CD14-positive monocyte (primary cell): Measurements from ENCODE around the gene SMIM28. TPM values are rescaled to one million over a fixed set of nuclear protein-coding genes. Genes with fewer than 3 reads are reported as not detected.

ENCODE experiments used
- DNase-seq, 3 donors: peaks; one replicate each; pipeline ENCODE4 v3.0.0-alpha.2; 2011 to 2022
- H2AFZ ChIP-seq: 2 replicates; pipeline ENCODE4 v1.6.0; 2012; ENCODE audit warnings: mild to moderate bottlenecking, low read depth, low read length, inconsistent platforms; ENCODE audit not compliant: insufficient read depth, poor library complexity, severe bottlenecking
- H3K27ac ChIP-seq, 2 donors: 1 replicate in 1 of 2; 2 replicates in 1 of 2; pipeline ENCODE4 v1.5.1; 2012 to 2013; ENCODE audit warnings: low read length in 2 of 2, control low read depth in 1 of 2, inconsistent platforms in 1 of 2, low read depth in 1 of 2, mild to moderate bottlenecking in 1 of 2
- H3K27me3 ChIP-seq, 2 donors: one replicate each; pipeline versions ENCODE4 v1.6.0 to v1.6.1; 2011 to 2013; ENCODE audit warnings: low read length in 2 of 2; ENCODE audit not compliant: control insufficient read depth in 2 of 2, insufficient read depth in 2 of 2
- H3K36me3 ChIP-seq, 2 donors: replicated peaks in 1 of 2; 1 replicate in 1 of 2; 2 replicates in 1 of 2; pipeline versions ENCODE4 v1.5.1 to v1.6.1; 2012 to 2013; ENCODE audit warnings: low read length in 2 of 2, control low read depth in 1 of 2, inconsistent platforms in 1 of 2, mild to moderate bottlenecking in 1 of 2; ENCODE audit not compliant: insufficient read depth in 2 of 2, control insufficient read depth in 1 of 2
- H3K4me1 ChIP-seq, 2 donors: 1 replicate in 1 of 2; 2 replicates in 1 of 2; pipeline versions ENCODE4 v1.5.1 to v1.6.1; 2012 to 2013; ENCODE audit warnings: low read length in 2 of 2, control low read depth in 1 of 2, inconsistent platforms in 1 of 2, mild to moderate bottlenecking in 1 of 2, moderate library complexity in 1 of 2; ENCODE audit not compliant: insufficient read depth in 2 of 2, control insufficient read depth in 1 of 2
- H3K4me2 ChIP-seq: replicated peaks from 2 replicates; pipeline ENCODE3; 2012; ENCODE audit warnings: low read length, moderate library complexity, mild to moderate bottlenecking; ENCODE audit not compliant: poor library complexity, severe bottlenecking; ENCODE audit errors: extremely low read depth
- H3K4me3 ChIP-seq, 3 experiments: fragments of 200-600 bp in 1 of 3; sonication (generic) in 1 of 3; replicated peaks in 1 of 3; 1 replicate in 2 of 3; 2 replicates in 1 of 3; pipeline ENCODE4 v1.5.1; 2011 to 2013; ENCODE audit warnings: low read length in 3 of 3, mild to moderate bottlenecking in 3 of 3, control low read depth in 2 of 3, low read depth in 2 of 3, inconsistent platforms in 1 of 3, moderate library complexity in 1 of 3
- H3K79me2 ChIP-seq: 2 replicates; pipeline ENCODE4 v1.6.0; 2012; ENCODE audit warnings: mild to moderate bottlenecking, control low read depth, inconsistent platforms, low read length, moderate library complexity; ENCODE audit not compliant: insufficient read depth
- H3K9ac ChIP-seq: 2 replicates; pipeline ENCODE4 v1.6.0; 2017; ENCODE audit warnings: low read length, mild to moderate bottlenecking; ENCODE audit not compliant: insufficient read depth, poor library complexity, severe bottlenecking
- H3K9me3 ChIP-seq, 2 donors: replicated peaks in 1 of 2; 1 replicate in 1 of 2; 2 replicates in 1 of 2; pipeline versions ENCODE4 v1.5.1 to v1.6.1; 2012 to 2013; ENCODE audit warnings: low read length in 2 of 2, control low read depth in 1 of 2; ENCODE audit not compliant: control insufficient read depth in 1 of 2, insufficient read depth in 1 of 2
- H4K20me1 ChIP-seq: 2 replicates; pipeline ENCODE4 v1.6.0; 2012; ENCODE audit warnings: mild to moderate bottlenecking, low read length, control low read depth, moderate library complexity; ENCODE audit not compliant: insufficient read depth
- H3K27ac Mint-ChIP-seq, 7 donors: one replicate each; pipeline ENCODE4 v1.8.0; 2020; ENCODE audit warnings: mild to moderate bottlenecking in 7 of 7, mixed read lengths in 7 of 7, moderate library complexity in 6 of 7, inconsistent platforms in 2 of 7
- H3K27me3 Mint-ChIP-seq, 3 donors: one replicate each; pipeline ENCODE4 v1.8.0; 2021 to 2022; ENCODE audit warnings: low read depth in 3 of 3, mild to moderate bottlenecking in 3 of 3, mixed read lengths in 3 of 3, moderate library complexity in 3 of 3, inconsistent platforms in 1 of 3
- H3K36me3 Mint-ChIP-seq, 2 donors: one replicate each; pipeline ENCODE4 v1.8.0; 2020; ENCODE audit warnings: mixed read lengths in 2 of 2, inconsistent platforms in 1 of 2, mild to moderate bottlenecking in 1 of 2
- H3K4me1 Mint-ChIP-seq: one replicate; pipeline ENCODE4 v1.8.0; 2020; ENCODE audit warnings: mild to moderate bottlenecking, mixed read lengths
- H3K4me3 Mint-ChIP-seq, 2 donors: one replicate each; pipeline ENCODE4 v1.8.0; 2020; ENCODE audit warnings: mild to moderate bottlenecking in 2 of 2, mixed read lengths in 2 of 2, moderate library complexity in 1 of 2
- H3K9me3 Mint-ChIP-seq, 7 donors: one replicate each; pipeline ENCODE4 v1.8.0; 2020 to 2022; ENCODE audit warnings: mixed read lengths in 7 of 7, mild to moderate bottlenecking in 6 of 7, moderate library complexity in 6 of 7, inconsistent platforms in 2 of 7
- CTCF ChIP-seq: fragments of 200-600 bp; IDR thresholded peaks from one replicate; pipeline ENCODE4 v1.8.0; 2022; ENCODE audit warnings: antibody characterized with exemption, mild to moderate bottlenecking
- WGBS: methylation state at CpG from one replicate; pipeline ENCODE4 v1.1.5; 2013; ENCODE audit warnings: missing lambda C conversion rate; ENCODE audit not compliant: insufficient coverage; 5-methylcytosine and 5-hydroxymethylcytosine counted together
- intact Hi-C, 2 donors: fragments of 100-400 bp; cut with micrococcal nuclease; formaldehyde crosslinking; loops; one replicate each; pipeline versions ENCODE4 v1.15.0 to v1.15.1; 2023
- polyA plus RNA-seq, 3 donors: library from polyadenylated mRNA; depleted of rRNA in 1 of 3; unstranded in 2 of 3; stranded (reverse) in 1 of 3; fragments of 300-500 nt in 2 of 3; fragments of >200 nt in 1 of 3; fragmentation: Illumina TruSeq in 2 of 3; gene quantifications; 1 replicate in 2 of 3; 2 replicates in 1 of 3; pipeline ENCODE4 v1.2.3, GENCODE V29; 2012 to 2021

The SMIM28 gene
- polyA plus RNA-seq, 3 donors = not detected

GRCh38 chr6:138386897-138387296 is 9.2 kb downstream of the SMIM28 start:
- intact Hi-C loops = no loop called here
- Histone ChIP-seq H4K20me1 (no peaks in the 10 kb centered on the region), H3K9ac (no peak overlapping the region), H3K79me2 (no peaks in the 10 kb centered on the region), H3K27ac (no peak overlapping the region), H2AFZ (no peak overlapping the region), H3K4me1 (peaks cover 2 to 6% of the 10 kb centered on the region in 2 donors), H3K4me3 (no peak overlapping the region), H3K4me2 (no peak overlapping the region), H3K27me3 (no peaks in the 10 kb centered on the region), H3K36me3 (no peaks in the 10 kb centered on the region), H3K9me3 (no peaks in the 10 kb centered on the region)
- H3K36me3 Mint-ChIP-seq = no peaks in the 10 kb centered on the region
- peaks cover 0 to 2% (median 0%) of the 10 kb centered on the region in 3 donors for H3K27me3 Mint-ChIP-seq
- 88% methylated on average over 3 of the region's 3 CpGs for WGBS
- no peak for TF ChIP-seq CTCF
- H3K9me3 Mint-ChIP-seq = peaks cover 0 to 4% (median 0%) of the 10 kb centered on the region in 7 donors
- DNase-seq = no peak
- no peak overlapping the region for H3K27ac Mint-ChIP-seq
- no peak overlapping the region for H3K4me3 Mint-ChIP-seq
- H3K4me1 Mint-ChIP-seq = peaks cover 15% of the 10 kb centered on the region

- H2AFZ ChIP-seq = no peak overlapping the region
- H4K20me1 ChIP-seq = no peaks in the 10 kb centered on the region
- no peaks in the 10 kb centered on the region for H3K36me3 Mint-ChIP-seq
- H3K27me3 Mint-ChIP-seq = peaks cover 0 to 2% (median 0%) of the 10 kb centered on the region in 3 donors
- H3K4me1 Mint-ChIP-seq = peaks cover 7% of the 10 kb centered on the region
- intact Hi-C loops = no loop called here
- no peak overlapping the region for H3K4me2 ChIP-seq
- no peak overlapping the region for H3K27ac ChIP-seq
- H3K4me3 ChIP-seq = no peak overlapping the region
- peaks cover 0 to 2% (median 0%) of the 10 kb centered on the region in 7 donors for H3K9me3 Mint-ChIP-seq
- H3K27ac Mint-ChIP-seq = no peak overlapping the region
- no peak overlapping the region for H3K9ac ChIP-seq
- TF ChIP-seq CTCF = no peak
- H3K36me3 ChIP-seq = no peaks in the 10 kb centered on the region
- no peaks in the 10 kb centered on the region for H3K79me2 ChIP-seq
- H3K9me3 ChIP-seq = no peaks in the 10 kb centered on the region
- no peaks in the 10 kb centered on the region for H3K4me1 ChIP-seq
- DNase-seq = no peak
- WGBS = 97% methylated on average over 3 of the region's 8 CpGs
- H3K27me3 ChIP-seq = no peaks in the 10 kb centered on the region
- H3K4me3 Mint-ChIP-seq = no peak overlapping the region
These were observed 10.1 kb downstream of the SMIM28 start for GRCh38 chr6:138387577-138388368.
